G401 (cell line): ENCODE measurements around the gene SEC22A. TPM values are rescaled to one million over a fixed set of nuclear protein-coding genes. Genes with fewer than 3 reads are reported as not detected.

Source experiments
- DNase-seq: peaks from one replicate; pipeline ENCODE4 v3.0.0-alpha.2; 2015; ENCODE audit warnings: low spot score
- in situ Hi-C: cut with HindIII; loops from 2 replicates; pipeline ENCODE4 v1.10.0; 2016; ENCODE audit warnings: low sequenced_read_pairs, mixed read lengths
- total RNA-seq: library from RNA; depleted of rRNA; stranded (reverse); fragments of >200 nt; shearing (Covaris generic); gene quantifications from 2 replicates; pipeline ENCODE4 v1.2.3, GENCODE V29; 2014; rRNA removed

Gene SEC22A
- total RNA-seq, 1 experiment from 2014 or later = 25.6 TPM

- no peak for DNase-seq
- in situ Hi-C loops = no loop called here
These were observed 116.0 kb downstream of the SEC22A start for GRCh38 chr3:123317716-123318115.

DNA sequence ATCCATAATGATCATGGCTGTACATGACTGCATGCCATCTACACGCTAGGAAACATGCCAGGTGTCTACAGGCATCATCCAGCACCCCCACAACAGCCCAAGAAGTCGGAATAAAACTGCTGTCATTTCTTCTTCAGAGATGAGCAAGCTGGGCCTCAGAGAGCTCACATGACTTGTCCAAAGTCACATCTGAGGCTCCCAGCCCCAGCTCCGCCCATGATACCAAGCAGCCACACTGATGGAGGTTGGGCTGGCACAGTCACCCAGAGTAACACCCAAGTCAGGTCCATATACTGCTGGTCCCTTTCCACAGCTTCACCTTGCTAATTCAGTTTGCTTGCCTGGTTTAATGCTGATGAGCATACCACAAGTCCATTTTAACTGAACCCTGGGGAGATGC is 116.6 kb downstream of the SEC22A start:
- no peak for DNase-seq
- in situ Hi-C loops = no loop called here

DNA sequence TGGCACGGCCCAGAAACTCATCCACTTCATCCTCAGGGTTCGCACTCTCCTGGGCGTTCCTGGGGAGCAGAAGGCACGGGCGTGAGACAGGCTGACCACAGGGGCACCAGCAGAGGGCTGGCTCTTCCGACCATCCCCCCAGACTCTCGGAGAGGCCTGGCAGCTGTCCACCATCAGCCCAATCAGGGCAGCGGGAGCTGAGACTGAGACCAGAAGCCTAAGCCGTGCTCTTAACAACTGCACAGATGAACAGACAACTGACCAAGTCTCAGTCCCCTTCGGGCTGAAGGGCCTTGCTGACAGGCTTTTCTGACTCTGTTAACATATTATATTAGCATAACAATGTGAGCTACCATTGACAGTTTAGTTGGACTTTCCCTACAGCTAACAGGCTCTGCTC is 118.0 kb downstream of the SEC22A start:
- DNase-seq = no peak
- in situ Hi-C loops = no loop called here

GRCh38 chr3:123320221-123320620 is 118.5 kb downstream of the SEC22A start:
- in situ Hi-C loops = no loop called here
- no peak for DNase-seq

DNA sequence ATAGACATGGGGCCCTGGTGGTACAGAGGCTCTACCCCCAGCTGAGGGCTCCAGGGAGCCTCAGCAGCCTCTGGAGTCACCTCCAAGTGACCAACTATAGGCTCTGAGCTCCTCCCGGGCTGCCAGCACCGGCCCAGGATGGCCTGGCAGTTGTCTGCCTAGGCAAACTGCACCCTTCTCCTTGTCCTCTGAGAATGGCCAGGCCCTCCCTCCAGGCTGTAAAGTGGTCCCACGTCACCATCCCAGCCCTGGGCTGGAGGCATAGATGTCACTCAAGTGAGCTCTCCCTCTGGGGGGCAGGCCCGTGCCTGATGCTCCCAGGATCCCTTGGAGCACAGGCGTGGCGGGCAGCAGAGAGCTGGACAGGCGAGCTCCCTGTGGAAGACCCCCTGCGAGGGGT is 120.1 kb downstream of the SEC22A start:
- in situ Hi-C loops = no loop called here

GRCh38 chr3:123322866-123323265 is 121.1 kb downstream of the SEC22A start:
- in situ Hi-C loops = no loop called here
- DNase-seq = no peak

More for the DNA sequence above, 120.1 kb downstream of the SEC22A start:
- no peak for DNase-seq

Other genes starting within 250 kb of the SEC22A start
- gene SEMA5B, start 174.2 kb upstream of the SEC22A start, total RNA-seq = 0.03 TPM in 1 of 2 replicates, not detected in the other
- gene PDIA5, start 134.9 kb upstream of the SEC22A start, total RNA-seq = 26.0 and 26.4 TPM in 2 replicates
- gene ADCY5, start 247.1 kb downstream of the SEC22A start, total RNA-seq = 0.07 and 5.5 TPM in 2 replicates